Activated naive CD8-positive, alpha-beta T cell treated with anti-CD3 and anti-CD28 coated beads, Interleukin-2, amount 50 U/mL, for 24 hours (primary cell): Measurements from ENCODE around the gene ELFN2.

Experiments used
- ATAC-seq: fragments of 150-1000 bp; cut with Tn5 transposase; one replicate; pipeline ENCODE4 v1.10.0; 2021
- DNase-seq: peaks from one replicate; pipeline ENCODE4 v3.0.0; 2021
- H3K27ac Mint-ChIP-seq: one replicate; pipeline ENCODE4 v1.8.0; 2021; ENCODE audit warnings: mild to moderate bottlenecking, mixed read lengths
- H3K27me3 Mint-ChIP-seq: one replicate; pipeline ENCODE4 v1.8.0; 2021; ENCODE audit warnings: mixed read lengths
- H3K36me3 Mint-ChIP-seq: one replicate; pipeline ENCODE4 v1.8.0; 2021; ENCODE audit warnings: low read depth, mixed read lengths
- H3K4me1 Mint-ChIP-seq: one replicate; pipeline ENCODE4 v1.8.0; 2021; ENCODE audit warnings: mixed read lengths
- H3K4me3 Mint-ChIP-seq: one replicate; pipeline ENCODE4 v1.8.0; 2021; ENCODE audit warnings: mild to moderate bottlenecking, moderate library complexity, mixed read lengths
- H3K9me3 Mint-ChIP-seq: one replicate; pipeline ENCODE4 v1.8.0; 2021; ENCODE audit warnings: mixed read lengths

ELFN2 gene

GRCh38 chr22:37318364-37319109 is 108.7 kb downstream of the ELFN2 start:
- no peak overlapping the region for H3K4me3 Mint-ChIP-seq
- ATAC-seq (no peak), DNase-seq (no peak)
- H3K4me1 Mint-ChIP-seq, result peaks cover 26% of the 10 kb centered on the region
- peaks cover 7% of the 10 kb centered on the region for H3K27me3 Mint-ChIP-seq
- H3K9me3 Mint-ChIP-seq, result no peaks in the 10 kb centered on the region
- peaks cover 3% of the 10 kb centered on the region for H3K36me3 Mint-ChIP-seq
- no peak overlapping the region for H3K27ac Mint-ChIP-seq
